RWPE2 (cell line): ENCODE measurements around the gene KIF21B.

Source experiments
- ATAC-seq: fragments of 200-7000 bp; cut with Tn5 transposase; 3 replicates; pipeline ENCODE4 v1.9.1; 2021; ENCODE audit warnings: low read depth
- DNase-seq: peaks from one replicate; pipeline ENCODE4 v3.0.0-alpha.2; 2020; ENCODE audit warnings: low spot score
- H3K27ac ChIP-seq: fragments of 450-650 bp; 2 replicates; pipeline ENCODE4 v1.5.1; 2017; ENCODE audit warnings: mild to moderate bottlenecking; ENCODE audit not compliant: poor library complexity, severe bottlenecking
- H3K27me3 ChIP-seq: fragments of 250-450 bp; sonication (Bioruptor Pico); 2 replicates; pipeline ENCODE4 v1.5.1; 2021; ENCODE audit warnings: mild to moderate bottlenecking, moderate library complexity; ENCODE audit not compliant: insufficient read depth, poor library complexity, severe bottlenecking
- H3K36me3 ChIP-seq: fragments of 250-450 bp; sonication (Bioruptor Pico); 2 replicates; pipeline ENCODE4 v1.5.1; 2020; ENCODE audit warnings: low read depth, mild to moderate bottlenecking, moderate library complexity
- H3K4me1 ChIP-seq: fragments of 250-450 bp; sonication (Bioruptor Pico); 2 replicates; pipeline ENCODE4 v1.5.1; 2021; ENCODE audit warnings: mild to moderate bottlenecking, moderate library complexity; ENCODE audit not compliant: insufficient read depth, poor library complexity, severe bottlenecking
- H3K4me3 ChIP-seq: fragments of 250-450 bp; sonication (Bioruptor Pico); 2 replicates; pipeline ENCODE4 v1.5.1; 2021; ENCODE audit warnings: mild to moderate bottlenecking, moderate library complexity; ENCODE audit not compliant: severe bottlenecking
- H3K9me3 ChIP-seq: fragments of 250-450 bp; sonication (Bioruptor Pico); 2 replicates; pipeline ENCODE4 v1.5.1; 2021; ENCODE audit warnings: mild to moderate bottlenecking, moderate library complexity; ENCODE audit not compliant: severe bottlenecking
- TF ChIP-seq, protein P1 (sequence below): fragments of 450-650 bp; IDR thresholded peaks from one replicate; pipeline ENCODE4 v1.5.1; 2017; ENCODE audit warnings: mild to moderate bottlenecking, moderate library complexity; ENCODE audit not compliant: poor library complexity, severe bottlenecking

KIF21B gene

DNA sequence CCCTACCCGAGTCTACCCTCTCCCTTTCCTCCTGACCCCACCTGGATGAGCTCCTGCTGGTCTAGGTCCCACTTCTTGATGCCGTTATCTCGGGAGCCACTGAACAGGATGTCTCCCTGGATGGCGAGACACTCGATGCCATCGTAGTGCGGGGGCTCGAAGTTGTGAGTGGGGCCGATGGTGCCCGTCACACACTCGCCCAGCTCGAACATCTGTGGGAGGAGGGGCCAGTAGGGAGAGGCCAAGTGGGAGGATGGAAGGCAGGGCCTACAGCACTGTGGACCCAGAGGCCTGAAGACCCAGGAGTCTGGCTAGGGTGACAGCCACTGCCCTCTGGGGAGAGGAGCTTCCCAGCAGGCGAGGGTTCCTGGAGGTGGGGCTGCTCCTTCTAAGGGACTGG, 48.1 kb downstream of the KIF21B start:
- H3K27me3 ChIP-seq, result no peaks in the 10 kb centered on the region
- no peak overlapping the region for H3K4me3 ChIP-seq
- TF ChIP-seq, protein P1, sequence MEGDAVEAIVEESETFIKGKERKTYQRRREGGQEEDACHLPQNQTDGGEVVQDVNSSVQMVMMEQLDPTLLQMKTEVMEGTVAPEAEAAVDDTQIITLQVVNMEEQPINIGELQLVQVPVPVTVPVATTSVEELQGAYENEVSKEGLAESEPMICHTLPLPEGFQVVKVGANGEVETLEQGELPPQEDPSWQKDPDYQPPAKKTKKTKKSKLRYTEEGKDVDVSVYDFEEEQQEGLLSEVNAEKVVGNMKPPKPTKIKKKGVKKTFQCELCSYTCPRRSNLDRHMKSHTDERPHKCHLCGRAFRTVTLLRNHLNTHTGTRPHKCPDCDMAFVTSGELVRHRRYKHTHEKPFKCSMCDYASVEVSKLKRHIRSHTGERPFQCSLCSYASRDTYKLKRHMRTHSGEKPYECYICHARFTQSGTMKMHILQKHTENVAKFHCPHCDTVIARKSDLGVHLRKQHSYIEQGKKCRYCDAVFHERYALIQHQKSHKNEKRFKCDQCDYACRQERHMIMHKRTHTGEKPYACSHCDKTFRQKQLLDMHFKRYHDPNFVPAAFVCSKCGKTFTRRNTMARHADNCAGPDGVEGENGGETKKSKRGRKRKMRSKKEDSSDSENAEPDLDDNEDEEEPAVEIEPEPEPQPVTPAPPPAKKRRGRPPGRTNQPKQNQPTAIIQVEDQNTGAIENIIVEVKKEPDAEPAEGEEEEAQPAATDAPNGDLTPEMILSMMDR, result no peak
- no peaks in the 10 kb centered on the region for H3K4me1 ChIP-seq
- DNase-seq (no peak), ATAC-seq (no peak)
- no peaks in the 10 kb centered on the region for H3K36me3 ChIP-seq
- H3K9me3 ChIP-seq, result no peaks in the 10 kb centered on the region
- H3K27ac ChIP-seq, result no peak overlapping the region

GRCh38 chr1:200974711-200975110, 48.8 kb downstream of the KIF21B start:
- H3K27me3 ChIP-seq, result no peaks in the 10 kb centered on the region
- no peaks in the 10 kb centered on the region for H3K9me3 ChIP-seq
- no peaks in the 10 kb centered on the region for H3K4me1 ChIP-seq
- H3K36me3 ChIP-seq, result no peaks in the 10 kb centered on the region
- H3K27ac ChIP-seq, result no peak overlapping the region
- no peak for DNase-seq
- TF ChIP-seq, protein P1, result no peak
- H3K4me3 ChIP-seq, result no peak overlapping the region
- ATAC-seq, result no peak

GRCh38 chr1:200973937-200974657, 49.4 kb downstream of the KIF21B start:
- Histone ChIP-seq H3K27me3 (no peaks in the 10 kb centered on the region), H3K4me3 (no peak overlapping the region), H3K36me3 (no peaks in the 10 kb centered on the region), H3K4me1 (no peaks in the 10 kb centered on the region), H3K9me3 (no peaks in the 10 kb centered on the region), H3K27ac (no peak overlapping the region)
- ATAC-seq (no peak), DNase-seq (no peak)
- TF ChIP-seq, protein P1, result no peak

- no peak overlapping the region for H3K4me3 ChIP-seq
- ATAC-seq, result no peak
- H3K9me3 ChIP-seq, result no peaks in the 10 kb centered on the region
- DNase-seq, result no peak
- no peaks in the 10 kb centered on the region for H3K36me3 ChIP-seq
- H3K27me3 ChIP-seq, result no peaks in the 10 kb centered on the region
- no peaks in the 10 kb centered on the region for H3K4me1 ChIP-seq
- H3K27ac ChIP-seq, result no peak overlapping the region
- TF ChIP-seq, protein P1, result no peak
Observed at GRCh38 chr1:200972985-200973742, 50.4 kb downstream of the KIF21B start.
